ENCODE measurements around the gene ZNF594.
A peak's percentile ranks its signal among the peaks of the same experiment; 100 is the strongest.
"Not testable (repeated sequence)": the region's sequence is repeated elsewhere in the genome, so short reads cannot be mapped to it uniquely, and the experiment has no call there.

ZNF594 gene

DNA sequence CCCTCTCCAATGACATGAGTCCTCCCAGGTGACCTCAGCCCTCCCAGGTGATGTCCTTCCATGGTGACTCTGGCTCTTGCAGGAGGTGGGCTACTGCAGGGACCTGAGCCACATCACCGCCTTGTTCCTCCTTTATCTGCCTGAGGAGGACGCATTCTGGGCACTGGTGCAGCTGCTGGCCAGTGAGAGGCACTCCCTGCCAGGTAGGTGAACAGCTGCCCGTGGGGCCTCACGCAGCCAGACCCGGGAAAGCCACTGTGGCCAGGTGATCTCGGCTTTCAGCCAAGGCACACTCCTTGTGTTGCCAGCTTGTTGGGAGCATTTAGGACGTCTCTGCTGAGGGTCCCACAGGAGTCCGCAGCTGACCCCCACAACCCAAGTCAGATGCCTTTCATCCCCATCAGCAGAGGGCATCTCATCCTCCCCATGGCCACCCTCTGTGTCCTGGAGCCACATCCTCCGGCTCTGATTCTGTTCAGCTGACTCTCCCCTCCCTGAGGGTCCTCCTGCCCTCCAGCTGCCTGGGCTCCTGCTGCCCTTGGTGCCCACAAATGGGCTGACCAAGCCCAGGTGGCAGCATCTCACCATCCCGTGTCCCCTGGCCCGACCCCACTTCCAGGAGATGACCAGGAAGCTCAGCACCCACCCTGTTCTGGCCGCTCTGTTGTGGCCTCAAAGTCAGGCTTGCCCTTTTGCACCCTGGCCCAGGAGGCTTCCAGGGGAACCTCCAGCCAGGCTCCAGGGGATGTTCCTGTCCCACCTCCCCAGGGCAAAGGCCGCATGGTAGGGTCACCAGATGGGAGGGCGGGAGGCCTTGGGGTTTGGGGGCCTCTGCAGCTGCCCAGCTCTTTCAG, 55.7 kb downstream of the ZNF594 start:
- DNase-seq, result no peak

DNA sequence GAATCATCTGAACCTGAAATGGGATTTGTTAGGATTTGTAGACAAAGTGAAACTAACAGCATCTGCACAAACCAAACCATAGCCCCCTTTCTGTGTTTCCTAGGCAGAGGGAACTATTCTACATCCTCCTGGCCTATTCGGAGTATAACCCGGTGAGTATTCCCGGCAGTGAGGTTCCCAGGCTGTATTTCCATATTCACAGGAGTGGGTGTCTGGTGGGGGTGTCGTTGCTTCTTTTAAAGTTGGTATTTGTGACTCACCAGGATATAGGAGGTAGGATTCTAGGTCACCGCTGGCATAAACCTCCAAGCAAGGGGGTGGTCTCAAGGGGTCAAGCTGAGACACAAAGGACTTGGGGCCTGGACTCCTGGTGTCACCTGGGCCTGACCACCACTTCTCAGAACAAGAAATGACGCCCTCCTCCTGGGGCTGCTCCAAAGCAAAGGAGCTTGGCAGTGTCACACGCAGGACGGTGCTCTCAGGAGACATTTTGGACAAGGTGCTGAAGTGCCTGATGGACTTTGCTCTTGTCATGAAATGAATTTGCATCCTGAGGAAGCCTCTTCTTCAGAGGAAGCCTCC, 56.4 kb downstream of the ZNF594 start:
- peak; percentile 41 for DNase-seq

DNA sequence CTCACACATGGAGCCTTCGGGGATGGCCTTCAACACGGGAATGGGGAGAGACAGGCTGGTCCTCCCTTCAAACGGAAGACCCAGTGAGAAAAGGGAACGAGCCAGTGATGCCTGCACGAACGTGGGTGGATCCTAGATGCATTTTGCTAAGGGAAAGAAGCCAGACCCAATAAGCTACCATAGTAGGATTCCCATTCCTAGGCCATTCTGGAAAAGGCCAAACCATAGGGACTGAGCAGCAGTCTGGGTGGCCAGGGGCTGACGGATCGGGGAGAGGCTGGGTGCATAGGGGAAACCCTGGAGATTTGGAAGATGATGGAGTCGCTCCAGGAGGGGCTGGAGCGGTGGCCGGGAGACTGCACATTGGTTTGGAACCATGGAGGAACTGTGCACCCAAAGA, 57.1 kb downstream of the ZNF594 start:
- peak; percentile 4 for DNase-seq

DNA sequence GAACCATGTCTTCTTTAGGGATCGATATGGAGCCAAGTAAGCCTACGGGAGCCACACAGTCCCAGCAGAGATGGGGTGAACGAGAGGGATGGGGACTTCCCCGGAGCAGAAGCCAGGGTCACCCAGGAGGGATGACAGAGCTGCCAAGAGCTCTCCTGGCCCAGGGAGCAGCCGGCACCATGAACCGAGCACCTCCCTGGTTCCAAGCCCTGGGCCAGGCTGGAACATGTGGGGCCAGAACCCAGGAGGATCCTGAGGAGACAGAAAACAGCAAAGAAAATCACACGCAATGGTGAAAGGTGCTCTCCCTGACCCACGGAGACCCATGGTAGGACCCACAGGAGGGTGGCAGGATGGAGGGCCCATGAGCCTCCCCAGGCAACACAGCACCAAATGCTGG, 57.7 kb downstream of the ZNF594 start:
- DNase-seq, result peak; percentile 41

DNA sequence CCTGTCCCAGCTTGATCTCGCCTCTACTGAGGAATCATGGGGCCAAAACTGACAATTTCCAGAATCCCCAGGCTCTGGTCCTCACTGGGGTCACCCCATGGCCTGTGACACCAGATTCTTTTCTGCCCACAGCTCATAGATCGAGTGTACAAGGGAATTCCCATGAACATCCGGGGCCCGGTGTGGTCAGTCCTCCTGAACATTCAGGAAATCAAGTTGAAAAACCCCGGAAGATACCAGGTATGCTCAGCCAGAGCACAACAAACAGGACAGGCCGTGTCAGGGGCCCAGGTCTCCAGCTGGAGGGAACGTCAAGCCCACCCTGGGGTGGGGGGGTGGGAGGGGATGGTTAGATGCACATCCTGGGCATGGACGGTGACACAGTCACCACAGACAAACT, 58.4 kb downstream of the ZNF594 start:
- peak; percentile 19 for DNase-seq

DNA sequence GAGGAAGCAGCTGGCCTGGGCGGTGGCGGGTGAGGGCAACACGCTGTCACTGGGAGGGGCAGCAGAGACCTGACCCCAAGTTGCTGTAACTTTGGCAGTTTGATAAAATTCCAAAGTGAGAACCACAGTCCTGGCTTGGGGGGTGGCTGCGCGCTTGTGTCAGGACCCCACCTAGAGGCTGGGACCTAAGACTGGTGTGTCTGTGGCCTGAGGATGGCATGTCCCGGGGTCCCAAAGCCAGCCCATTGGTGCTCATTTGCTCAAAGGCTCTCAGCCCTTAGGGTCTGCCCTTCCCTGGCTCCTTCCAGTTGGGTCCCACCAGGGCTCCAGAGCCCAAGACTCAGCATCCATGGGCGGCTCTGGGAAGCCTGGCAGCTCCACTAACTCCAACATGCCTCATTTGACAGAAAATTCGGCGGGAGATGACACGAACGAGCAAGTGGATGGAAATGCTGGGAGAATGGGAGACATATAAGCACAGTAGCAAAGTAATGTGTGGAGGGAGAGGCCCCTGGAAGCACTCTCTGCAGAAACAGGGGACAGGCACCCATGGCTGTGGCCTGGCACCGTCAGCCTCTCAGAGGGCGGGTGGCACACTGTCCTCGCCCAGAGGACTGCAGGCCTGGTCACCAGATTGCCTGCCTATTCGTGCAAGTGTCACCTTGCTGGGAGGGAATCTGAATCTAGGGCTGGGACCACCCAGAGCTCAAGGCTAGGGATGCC, 59.0 kb downstream of the ZNF594 start:
- DNase-seq, result peak; percentile 21

DNA sequence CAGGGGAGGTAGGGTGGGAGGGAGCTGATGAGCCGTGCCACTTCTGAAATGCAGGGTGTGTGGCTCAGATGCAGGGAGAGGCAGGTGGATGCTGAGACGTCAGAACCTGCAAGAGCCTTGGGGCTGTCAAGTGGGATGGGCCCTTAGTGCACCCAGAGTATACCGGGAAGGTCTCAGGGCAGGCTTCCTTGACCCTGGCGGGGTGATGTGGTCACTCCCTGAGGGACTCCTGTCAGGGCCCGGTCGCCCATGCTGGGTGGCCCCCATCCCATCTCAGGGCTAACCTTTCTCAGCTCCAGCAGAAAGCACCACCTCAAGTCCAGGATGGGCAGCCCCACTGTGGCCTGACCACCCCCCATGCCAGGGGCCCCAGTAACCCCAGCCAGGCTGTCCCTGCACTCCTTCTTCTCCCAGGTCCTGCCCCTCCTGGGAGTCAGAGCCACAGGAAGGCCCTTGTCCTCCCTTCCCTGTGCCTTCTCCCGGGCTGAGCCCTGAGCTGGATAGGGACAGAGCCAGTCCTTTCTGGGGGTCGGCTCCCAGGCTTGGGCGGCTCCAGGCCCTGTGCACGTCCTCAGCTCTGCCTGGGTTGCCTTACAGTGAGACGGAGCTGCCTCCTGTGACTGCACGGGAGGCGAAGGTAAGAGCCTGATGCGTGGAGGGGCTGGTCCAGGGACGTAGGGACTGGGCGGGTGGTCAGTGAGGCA, 59.7 kb downstream of the ZNF594 start:
- peak; percentile 41 for DNase-seq

DNA sequence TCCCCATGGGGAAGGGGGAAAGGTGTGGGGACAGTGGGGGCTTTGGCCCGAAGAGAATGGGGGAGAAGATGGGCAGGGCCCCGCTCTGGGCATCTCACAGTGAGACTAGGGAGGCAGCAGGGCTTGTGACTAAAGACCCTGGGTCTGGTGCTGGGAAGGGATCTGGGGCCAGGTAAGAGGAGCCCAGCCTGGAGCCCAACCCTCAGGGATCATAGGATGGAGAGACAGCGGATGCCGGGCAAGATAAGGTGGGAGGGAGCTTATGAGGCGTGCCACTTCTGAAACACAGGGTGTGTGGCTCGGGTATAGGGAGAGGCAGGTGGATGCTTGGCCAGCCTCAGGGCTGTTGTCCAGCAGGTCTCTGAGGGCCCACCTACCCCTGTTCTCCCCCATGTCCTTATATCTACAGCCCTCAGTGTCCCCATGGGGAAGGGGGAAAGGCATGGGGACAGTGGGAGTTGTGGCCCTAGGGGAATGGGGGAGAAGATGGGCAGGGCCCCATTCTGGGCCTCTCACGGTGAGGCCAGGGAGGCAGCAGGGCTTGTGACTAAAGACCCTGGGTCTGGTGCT, 60.4 kb downstream of the ZNF594 start:
- DNase-seq, result peak; percentile 17

DNA sequence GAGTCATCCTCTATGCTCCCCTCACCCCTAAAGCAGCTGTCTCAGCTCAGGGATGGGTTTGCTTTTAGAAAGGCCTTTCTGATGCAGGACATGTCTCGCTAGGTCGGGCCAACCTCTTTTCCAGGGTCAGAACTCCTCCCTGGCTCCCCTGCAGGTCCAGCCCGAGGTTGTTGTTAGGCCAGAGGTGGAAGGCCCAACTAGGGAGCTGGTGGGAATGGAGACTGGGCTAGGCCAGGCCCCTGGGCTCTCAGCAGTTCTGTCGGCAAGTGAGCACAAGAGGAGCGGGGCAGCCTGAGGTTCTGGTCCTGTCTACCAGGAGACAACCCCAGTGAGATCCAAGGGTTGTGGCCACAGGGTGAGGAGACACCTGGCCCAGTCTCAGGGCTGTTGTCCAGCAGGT, 61.0 kb downstream of the ZNF594 start:
- peak; percentile 43 for DNase-seq

DNA sequence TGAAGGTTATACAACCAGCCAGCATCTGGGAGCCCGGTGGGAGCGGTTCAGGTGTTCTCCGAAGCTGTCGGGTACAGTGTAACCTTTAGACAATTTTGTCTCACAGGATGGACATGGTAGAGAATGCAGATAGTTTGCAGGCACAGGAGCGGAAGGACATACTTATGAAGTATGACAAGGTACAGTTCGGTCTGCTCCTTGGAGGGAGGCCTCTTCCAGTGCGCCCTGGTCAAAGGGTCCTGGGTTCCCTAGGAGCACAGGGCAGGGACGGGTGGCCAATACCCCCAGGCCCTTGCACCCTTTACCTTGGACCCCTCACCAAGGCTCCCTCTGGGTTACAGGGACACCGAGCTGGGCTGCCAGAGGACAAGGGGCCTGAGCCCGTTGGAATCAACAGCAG, 61.4 kb downstream of the ZNF594 start:
- not testable (repeated sequence) for DNase-seq

DNA sequence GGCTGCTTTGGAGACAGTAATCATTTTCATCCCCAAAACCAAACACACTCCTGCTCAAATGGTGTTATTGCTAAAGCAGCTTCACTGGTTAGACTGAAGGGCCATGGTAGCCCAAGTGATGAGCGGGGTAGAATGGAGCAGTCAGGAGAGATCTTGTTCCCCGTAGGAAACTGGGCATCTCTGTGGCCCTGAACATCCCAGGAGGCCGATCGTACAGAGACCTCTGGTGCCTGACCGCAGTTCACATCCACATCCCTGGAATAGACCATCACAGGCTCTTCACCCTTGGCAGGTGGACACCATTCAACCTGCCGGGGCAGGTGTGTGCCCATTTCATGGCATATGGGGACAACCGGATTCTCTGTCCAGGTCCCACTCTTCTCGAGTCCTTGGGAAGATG, 61.9 kb downstream of the ZNF594 start:
- DNase-seq, result peak; percentile 47

All from activated CD8-positive, alpha-beta memory T cell treated with anti-CD3 and anti-CD28 coated beads for 24 hours (primary cell).